HG03565 (cell line): ENCODE data around the gene NGRN.
A peak's percentile ranks its signal among the peaks of the same experiment; 100 is the strongest.
"Not testable (repeated sequence)": the region's sequence is repeated elsewhere in the genome, so short reads cannot be mapped to it uniquely, and the experiment has no call there.

Experiments
- ATAC-seq: cut with Tn5 transposase; IDR thresholded peaks from one replicate; pipeline ENCODE4 v1.9.1; 2021; ENCODE audit warnings: mild to moderate bottlenecking, moderate library complexity; ENCODE audit not compliant: unreplicated experiment

NGRN gene

GRCh38 chr15:90281637-90282036 is 16.2 kb downstream of the NGRN start:
- ATAC-seq = not testable (repeated sequence)

DNA sequence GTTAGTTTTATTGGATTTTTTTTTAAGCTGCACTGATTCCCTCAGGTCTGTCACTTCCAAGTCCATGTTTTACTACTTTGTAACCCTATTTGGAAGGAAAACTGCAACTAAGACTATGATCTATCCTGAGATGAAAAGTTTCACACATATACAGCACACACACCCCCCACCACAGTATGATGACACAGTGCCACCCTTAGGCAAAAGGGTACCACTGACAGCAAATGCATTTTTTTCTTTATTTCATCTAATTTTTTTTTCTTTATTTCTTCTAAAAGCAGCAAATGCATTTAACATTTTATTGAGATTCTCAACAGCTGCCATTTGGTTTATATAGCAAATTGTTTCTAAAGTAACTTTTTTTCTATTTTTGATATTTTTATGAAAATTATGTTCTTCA is 21.2 kb downstream of the NGRN start:
- ATAC-seq = no peak

- no peak for ATAC-seq
These were observed 21.6 kb downstream of the NGRN start for GRCh38 chr15:90287101-90287500.

DNA sequence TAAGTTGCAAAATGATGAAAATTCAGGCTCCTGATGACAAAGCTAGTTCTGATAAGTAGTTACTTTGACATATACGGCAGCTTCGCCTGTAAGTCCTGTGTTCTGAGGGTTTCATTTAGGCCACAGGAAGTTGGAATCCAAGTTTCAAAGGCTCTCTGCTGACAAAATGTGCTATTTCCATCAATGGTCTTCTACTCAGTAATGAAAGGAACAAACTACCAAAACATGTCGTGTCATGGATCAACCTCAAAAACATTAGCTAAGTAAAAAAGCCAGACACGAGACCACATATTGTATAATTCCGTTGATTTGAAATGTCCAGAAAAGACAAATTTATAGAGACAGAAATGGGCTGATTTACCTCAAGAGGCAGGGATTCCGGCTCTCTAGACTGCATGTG is 22.5 kb downstream of the NGRN start:
- no peak for ATAC-seq

DNA sequence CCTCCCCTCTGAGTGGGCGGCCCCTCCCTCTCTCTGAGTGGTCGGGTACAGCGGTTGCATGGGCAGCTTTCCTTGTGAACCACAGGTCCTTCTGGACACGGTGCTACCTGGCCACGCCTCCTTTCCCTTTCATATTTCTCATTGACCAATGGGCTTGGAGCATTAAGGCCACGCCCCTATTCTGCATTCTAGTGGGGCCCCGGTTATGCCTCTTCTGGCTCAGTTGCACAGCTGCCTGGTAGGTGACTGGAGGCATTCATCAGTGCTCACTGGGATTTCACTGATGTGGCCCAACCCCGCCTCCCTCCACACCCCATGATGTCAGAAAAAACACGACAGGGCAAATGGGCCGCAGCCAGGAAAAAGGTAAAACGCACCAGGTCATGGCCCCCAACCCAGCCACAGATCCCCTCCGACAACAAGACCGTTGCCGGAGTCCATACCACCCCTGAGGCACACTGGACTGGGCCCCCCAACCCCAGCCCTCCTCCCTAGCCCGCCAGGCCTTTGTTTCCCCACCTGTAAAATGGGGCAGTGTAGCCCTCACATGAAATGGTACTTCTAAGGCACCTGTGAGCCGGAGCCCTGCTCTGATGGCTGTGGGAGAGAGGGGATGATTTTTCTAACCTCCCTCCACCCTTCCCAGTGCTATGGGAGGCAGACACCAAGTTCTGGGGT is 26.3 kb downstream of the NGRN start:
- no peak for ATAC-seq

DNA sequence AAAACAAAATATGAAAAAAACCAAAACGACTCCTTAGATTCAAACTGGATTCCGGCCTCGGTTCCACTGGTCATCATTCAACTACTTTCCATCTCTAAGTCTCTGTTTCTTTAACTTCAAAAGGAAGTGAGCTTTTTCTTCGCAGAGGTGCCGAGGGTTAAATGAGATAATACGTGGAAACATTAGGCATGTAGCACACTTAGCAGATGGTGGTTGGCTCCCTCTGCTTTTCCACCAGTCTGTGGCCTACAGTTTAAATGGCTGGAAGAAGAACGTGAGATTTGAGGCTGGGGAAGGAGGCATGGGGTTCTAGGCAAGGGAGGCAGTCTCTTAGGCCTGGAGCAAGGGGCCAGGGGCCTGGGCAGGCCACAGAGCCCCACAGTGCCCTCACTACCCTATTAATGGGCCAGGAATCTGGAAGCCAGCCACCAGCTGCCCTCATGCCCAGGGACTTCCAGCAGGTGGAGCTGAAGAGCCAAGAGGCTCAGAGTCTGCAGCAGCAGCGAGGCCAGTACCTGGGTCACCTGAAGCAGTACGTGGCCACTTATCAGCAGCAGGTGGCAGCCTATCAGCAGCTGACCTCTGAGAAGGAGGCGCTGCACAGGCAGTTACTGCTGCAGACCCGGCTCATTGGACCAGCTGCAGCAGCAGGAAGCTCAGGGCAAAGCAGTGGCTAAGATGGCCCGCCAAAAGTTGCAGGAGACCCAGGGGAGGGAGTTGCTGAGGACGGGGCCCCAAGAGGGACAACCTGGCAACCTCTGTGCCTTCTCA is 27.8 kb downstream of the NGRN start:
- not testable (repeated sequence) for ATAC-seq

DNA sequence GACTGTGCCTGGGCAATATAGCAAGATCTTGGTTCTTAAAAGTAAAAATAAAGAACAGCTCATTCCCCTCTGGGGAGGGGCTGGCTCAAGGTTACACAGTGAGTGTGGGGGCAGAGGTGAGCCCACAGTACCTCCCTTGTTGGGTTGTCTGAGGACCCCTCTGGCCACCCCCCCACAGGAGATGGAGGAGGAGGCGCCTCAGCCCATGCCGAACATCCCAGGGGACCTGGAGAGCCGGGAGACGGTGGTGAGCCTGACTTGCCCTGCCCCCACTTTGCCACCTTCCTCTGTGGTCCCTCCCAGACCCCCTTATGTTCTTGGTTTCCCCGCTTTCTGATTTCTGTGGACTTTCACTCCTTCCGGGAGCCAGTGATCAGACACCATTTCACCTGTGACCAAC is 28.7 kb downstream of the NGRN start:
- no peak for ATAC-seq

DNA sequence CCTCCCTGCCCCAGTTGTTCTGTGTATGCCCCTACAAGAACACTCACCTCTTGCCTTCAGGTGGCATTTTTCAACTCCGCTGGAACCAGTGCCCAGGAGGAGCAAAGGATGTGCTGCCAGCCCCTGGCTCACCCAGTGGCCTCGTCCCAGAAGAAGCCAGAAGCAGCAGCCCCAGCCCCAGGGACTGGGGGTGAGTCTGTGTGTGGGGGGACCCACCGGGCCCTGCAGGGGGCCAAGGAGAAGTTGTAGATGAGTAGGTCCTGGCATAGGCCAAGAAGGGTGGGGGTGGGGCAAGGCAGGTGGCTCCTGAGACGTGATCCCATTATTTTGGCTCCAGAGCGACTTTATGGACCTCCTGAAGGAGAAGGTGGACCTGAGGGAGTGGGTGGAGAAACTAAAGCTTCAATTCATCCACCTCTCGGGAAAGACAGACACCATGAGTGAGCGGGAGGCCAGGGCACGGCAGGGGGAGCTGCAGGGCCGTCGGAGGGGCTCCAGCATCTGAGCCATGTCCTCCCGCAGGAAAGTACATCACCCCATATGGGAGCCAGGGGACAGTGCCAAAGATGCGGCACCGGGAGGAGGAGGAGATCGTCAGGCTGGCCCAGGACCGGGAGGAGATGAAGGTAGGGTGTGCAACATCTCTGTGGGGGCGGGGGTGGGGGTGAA is 29.3 kb downstream of the NGRN start:
- ATAC-seq = no peak

GRCh38 chr15:90295270-90295648 is 29.8 kb downstream of the NGRN start:
- ATAC-seq = no peak

DNA sequence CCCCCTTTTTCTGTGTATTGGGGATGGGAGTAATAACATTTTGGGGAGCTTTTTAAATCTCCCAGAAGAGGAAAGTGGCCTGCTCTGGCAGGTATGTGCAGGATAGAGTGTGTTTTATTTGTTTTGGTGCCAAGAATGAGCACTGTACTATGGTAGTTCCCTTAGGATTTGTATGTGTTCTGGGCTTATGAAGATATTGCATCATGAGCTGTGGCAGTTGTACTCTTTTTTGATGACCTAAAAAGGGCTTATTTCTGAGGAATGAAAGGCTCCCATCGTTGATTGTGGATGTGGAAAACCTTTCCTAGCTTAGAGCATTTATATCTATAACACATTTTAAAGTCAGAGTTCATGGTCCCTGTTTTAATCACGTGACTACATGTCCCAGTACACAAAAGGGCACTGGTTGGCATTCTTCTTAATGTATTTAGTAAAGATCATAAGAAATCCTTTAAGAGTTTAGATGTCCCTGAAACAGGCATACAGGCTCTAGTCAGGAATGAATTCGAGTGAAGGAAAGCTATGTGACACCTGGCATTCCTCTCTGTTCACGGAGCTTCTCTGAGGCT is 30.9 kb downstream of the NGRN start:
- ATAC-seq = not testable (repeated sequence)

GRCh38 chr15:90297021-90297420 is 31.5 kb downstream of the NGRN start:
- no peak for ATAC-seq

DNA sequence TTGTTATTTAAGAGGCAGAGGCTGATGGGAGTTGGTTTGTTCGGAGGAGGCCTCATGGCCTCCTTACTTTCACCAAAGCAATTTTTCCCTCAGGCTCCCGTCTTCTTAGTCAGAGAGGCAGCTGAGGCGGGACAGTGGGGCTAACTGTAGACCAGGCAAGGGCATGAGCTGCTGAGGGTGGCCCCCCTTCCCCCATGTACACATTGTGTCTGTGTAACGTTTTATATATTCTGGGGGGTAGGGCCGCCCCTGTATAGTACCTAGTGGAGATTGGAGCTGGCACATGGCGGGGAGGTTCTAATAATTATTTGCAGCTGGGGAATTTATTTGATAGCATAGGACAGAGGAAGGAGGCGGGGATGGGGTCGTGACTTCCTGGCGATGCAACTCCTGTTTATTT is 35.1 kb downstream of the NGRN start:
- no peak for ATAC-seq

DNA sequence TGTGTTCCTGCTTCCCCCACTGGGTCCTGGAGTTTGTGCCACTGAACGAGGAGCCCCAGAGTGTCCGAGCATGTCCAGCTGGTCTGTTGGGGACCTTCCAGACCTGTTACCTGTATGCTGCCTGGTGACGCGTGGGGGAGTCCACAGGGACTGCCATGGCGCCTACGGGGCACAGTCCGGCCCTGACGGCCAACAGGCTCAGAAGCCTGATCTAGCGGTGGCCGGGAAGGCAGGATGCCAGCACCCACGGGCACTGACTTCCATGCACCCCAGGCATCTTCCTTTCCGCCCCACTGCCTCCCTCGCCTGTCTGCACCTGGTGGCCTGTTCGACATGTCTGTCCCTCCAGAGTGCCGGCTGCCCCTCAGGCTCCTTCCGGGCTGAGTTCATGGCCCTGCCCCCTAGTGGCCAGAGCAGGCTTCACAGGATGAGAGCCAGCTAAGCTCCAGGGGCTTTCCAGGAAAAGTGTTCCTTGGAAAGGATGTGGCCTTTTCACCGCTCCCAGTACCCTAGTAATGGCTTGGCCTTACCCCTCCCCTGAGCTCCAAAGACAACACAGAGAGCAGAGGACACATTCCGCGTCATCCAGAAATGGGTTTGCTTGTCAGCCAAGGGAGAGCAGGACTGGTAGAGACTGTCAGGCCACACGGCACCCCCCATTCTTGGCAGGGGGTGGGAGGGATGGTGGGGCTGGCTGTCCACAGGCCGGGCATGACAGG is 35.7 kb downstream of the NGRN start:
- no peak for ATAC-seq

DNA sequence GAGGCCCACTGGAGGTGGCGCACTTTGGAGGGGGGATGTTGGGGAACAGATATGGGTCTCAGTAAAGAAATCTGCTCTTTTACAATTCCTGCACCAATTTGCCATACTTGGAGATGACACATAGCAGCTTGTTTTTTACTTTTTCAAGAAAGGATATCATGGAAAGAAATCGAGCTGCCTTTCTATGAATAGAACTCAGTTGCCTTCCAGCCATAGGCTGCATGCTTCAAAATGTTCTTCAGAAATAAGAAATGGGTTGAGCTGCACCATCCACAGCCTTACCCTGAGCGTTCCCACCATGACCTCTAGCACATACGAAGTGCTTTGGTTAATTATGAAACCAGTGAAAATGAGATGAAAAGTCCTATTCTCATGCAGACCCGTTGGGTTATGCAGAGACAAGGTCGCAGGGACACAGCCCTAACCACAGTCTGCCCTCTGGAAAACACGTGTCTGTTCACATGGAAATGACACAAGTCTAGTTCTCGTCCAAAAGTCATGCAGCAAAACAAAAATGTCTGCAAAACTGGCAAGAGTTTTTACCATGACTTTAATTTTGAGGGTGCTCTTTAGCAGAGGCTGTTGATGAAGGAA is 36.3 kb downstream of the NGRN start:
- ATAC-seq = no peak

DNA sequence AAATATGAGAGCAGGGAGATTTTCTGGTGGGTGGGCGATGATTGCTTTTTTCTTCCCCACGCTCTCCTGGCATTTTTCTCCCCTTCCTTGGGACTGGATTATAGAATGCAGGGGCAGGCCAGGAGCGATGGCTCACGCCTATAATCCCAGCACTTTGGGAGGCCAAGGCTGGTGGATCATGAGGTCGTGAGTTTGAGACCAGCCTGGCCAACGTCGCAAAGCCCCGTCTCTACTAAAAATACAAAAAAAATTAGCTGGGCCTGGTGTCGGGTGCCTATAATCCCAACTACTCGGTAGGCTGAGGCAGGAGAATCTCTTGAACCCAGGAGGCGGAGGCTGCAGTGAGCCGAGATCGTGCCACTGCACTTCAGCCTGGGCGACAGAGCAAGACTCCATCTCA is 39.9 kb downstream of the NGRN start:
- not testable (repeated sequence) for ATAC-seq

DNA sequence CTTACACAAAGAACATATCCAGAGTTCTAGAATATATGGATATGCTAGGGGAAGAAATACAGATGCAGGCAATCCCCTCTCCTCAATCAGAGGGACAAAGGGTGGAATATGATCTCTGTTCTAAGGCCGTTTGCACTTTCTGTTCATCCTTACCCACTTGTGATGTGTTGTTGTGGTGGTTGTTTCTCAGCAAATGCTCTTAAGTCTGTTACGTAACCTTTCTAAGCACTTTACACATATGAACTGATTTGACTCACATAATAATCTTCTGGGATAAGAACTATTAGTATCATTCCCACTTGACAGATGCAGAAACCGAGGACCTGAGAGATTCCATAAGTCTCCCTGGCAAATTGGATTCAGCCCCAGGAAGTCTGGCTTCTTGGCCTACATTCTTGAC is 40.5 kb downstream of the NGRN start:
- ATAC-seq = no peak

- ATAC-seq = peak; percentile 74
These were observed 41.1 kb downstream of the NGRN start for GRCh38 chr15:90306560-90306959.

DNA sequence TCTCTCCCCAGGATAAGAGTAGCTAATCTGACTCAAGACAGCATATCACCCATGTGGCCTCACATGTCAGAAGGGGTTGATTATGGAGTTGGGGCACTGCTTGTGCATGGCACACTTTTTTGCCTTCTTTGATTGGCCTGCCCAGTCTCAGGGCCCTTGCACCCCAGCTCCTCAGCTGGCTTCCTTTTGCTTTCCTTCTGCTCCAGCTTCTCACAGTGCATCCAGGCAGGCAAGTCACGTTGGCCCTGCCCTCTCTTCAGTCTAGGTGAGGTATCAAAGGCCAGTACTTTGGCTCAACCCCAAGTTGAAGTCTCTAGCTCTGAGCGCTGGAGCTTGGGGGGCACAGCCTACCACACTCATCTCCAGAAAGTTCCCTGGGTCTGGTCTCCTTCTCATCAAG is 42.2 kb downstream of the NGRN start:
- no peak for ATAC-seq

DNA sequence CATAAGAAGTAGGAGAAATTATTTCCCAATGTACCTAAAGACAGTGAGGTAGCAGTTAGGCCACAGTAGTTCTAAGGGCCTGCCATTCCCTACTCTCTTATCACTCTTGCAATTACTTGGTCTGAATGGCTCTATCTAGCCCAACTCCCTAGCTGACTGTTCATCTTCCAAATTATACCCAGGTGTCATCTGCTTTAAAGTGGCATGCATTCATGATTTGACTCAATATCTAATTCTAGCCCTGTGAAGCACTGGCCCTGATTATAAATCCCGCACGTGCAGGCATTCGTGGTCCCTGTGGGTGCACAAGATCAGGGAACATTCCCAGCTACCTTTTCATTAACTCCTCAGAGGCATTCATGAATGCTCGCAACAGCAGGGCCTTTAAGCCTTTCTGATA is 43.5 kb downstream of the NGRN start:
- ATAC-seq = no peak

- ATAC-seq = no peak
These were observed 50.0 kb downstream of the NGRN start for GRCh38 chr15:90315278-90315982.
